K562 (cell line): ENCODE measurements around the gene KIF19. TPM values are rescaled to one million over a fixed set of nuclear protein-coding genes. Genes with fewer than 3 reads are reported as not detected.

Experiments used
- ATAC-seq: fragments of 200-7000 bp; cut with Tn5 transposase; 3 replicates; pipeline ENCODE4 v1.9.1; 2020; ENCODE audit warnings: moderate library complexity
- BruUV-seq: library from RNA; stranded (reverse); fragments of 400-500 nt; replicated peaks from 2 replicates; lab custom pipeline; 2021; lab: Mats Ljungman, UMichigan
- CTCF ChIA-PET: fragments of 300-600 bp; formaldehyde crosslinking; extraction: SDS; loops from one replicate; lab custom pipeline; 2021; ENCODE audit warnings: low intra/inter-chr PET ratio; lab: Yijun Ruan, JAX
- POLR2A ChIA-PET: fragments of 300-600, 350-650 bp; sonication (Branson Sonifier 250); formaldehyde crosslinking; extraction: SDS; loops from one replicate; lab custom pipeline; 2021; ENCODE audit warnings: antibody characterized with exemption, inconsistent platforms; lab: Yijun Ruan, JAX
- DNase-seq, 4 experiments: peaks; one replicate each; pipeline versions ENCODE4 v3.0.0 to v3.0.0-alpha.2; 2011 to 2018; ENCODE audit warnings: low spot score in 3 of 4, mixed read lengths in 3 of 4; ENCODE audit errors: extremely low read depth in 1 of 4
- FAIRE-seq: peaks from 2 replicates; lab custom pipeline; 2011; peaks lifted over from hg19 to GRCh38; lab: Jason Lieb, UNC
- H2AFZ ChIP-seq: 2 replicates; pipeline ENCODE4 v1.6.0; 2011; ENCODE audit warnings: low read depth, low read length, control low read depth, inconsistent platforms
- H3K27ac ChIP-seq: fragments of 200-600 bp; 3 replicates; pipeline ENCODE4 v1.8.0; 2011; ENCODE audit warnings: low read depth, mild to moderate bottlenecking, control low read depth, inconsistent platforms, low read length, moderate library complexity, mixed read lengths; ENCODE audit errors: extremely low read depth
- H3K27me3 ChIP-seq, 2 experiments: fragments of 300-600 bp in 1 of 2; 2 replicates in 1 of 2; 3 replicates in 1 of 2; pipeline versions ENCODE4 v1.6.0 to v1.8.0; 2011; ENCODE audit warnings: inconsistent platforms in 2 of 2, low read length in 2 of 2, mild to moderate bottlenecking in 1 of 2, mixed read lengths in 1 of 2, moderate library complexity in 1 of 2; ENCODE audit not compliant: control insufficient read depth in 2 of 2, insufficient read depth in 2 of 2
- H3K36me3 ChIP-seq: fragments of 300-600 bp; 3 replicates; pipeline ENCODE4 v1.8.0; 2011; ENCODE audit warnings: mild to moderate bottlenecking, low read length, inconsistent platforms; ENCODE audit not compliant: control insufficient read depth, insufficient read depth
- H3K4me1 ChIP-seq, 2 experiments: fragments of 200-600 bp in 1 of 2; replicated peaks in 1 of 2; 2 replicates in 1 of 2; 3 replicates in 1 of 2; pipeline versions ENCODE4 v1.5.1 to v1.8.0; 2011; ENCODE audit warnings: inconsistent platforms in 2 of 2, low read length in 2 of 2, mild to moderate bottlenecking in 1 of 2, mixed read lengths in 1 of 2, moderate library complexity in 1 of 2; ENCODE audit not compliant: control insufficient read depth in 2 of 2, insufficient read depth in 2 of 2
- H3K4me2 ChIP-seq: 2 replicates; pipeline ENCODE4 v1.6.1; 2011; ENCODE audit warnings: low read length, control low read depth, inconsistent platforms, mixed read lengths; ENCODE audit not compliant: insufficient read depth
- H3K4me3 ChIP-seq: fragments of 200-600 bp; sonication (generic), shearing (Covaris generic); 2 replicates; pipeline ENCODE4 v1.5.1; 2016; ENCODE audit warnings: control low read depth, inconsistent platforms
- H3K79me2 ChIP-seq: fragments of 200-600 bp; 3 replicates; pipeline ENCODE4 v1.8.0; 2011; ENCODE audit warnings: low read length, inconsistent platforms; ENCODE audit not compliant: control insufficient read depth, insufficient read depth
- H3K9ac ChIP-seq, 2 experiments: 2 replicates each; pipeline versions ENCODE4 v1.6.0 to v1.6.1; 2011; ENCODE audit warnings: low read depth in 2 of 2, low read length in 2 of 2, control low read depth in 1 of 2, inconsistent platforms in 1 of 2, mild to moderate bottlenecking in 1 of 2, mixed read lengths in 1 of 2; ENCODE audit not compliant: insufficient read depth in 1 of 2
- H3K9me1 ChIP-seq: one replicate; pipeline ENCODE4 v1.6.0; 2011; ENCODE audit warnings: inconsistent platforms, mild to moderate bottlenecking, low read length, moderate library complexity; ENCODE audit not compliant: control insufficient read depth, insufficient read depth
- H3K9me3 ChIP-seq: replicated peaks from 2 replicates; pipeline ENCODE4 v1.5.1; 2011; ENCODE audit warnings: low read depth, low read length, inconsistent platforms; ENCODE audit not compliant: control insufficient read depth, insufficient read depth
- H4K20me1 ChIP-seq: replicated peaks from 2 replicates; pipeline ENCODE4 v1.6.1; 2011; ENCODE audit warnings: low read length, inconsistent platforms, mixed read lengths; ENCODE audit not compliant: control insufficient read depth, insufficient read depth
- CCNT2 ChIP-seq: IDR thresholded peaks from 2 replicates; pipeline ENCODE4 v1.6.1; 2011; ENCODE audit warnings: borderline replicate concordance, low read depth, mild to moderate bottlenecking, moderate library complexity, mixed read lengths, low read length; ENCODE audit not compliant: insufficient read length; ENCODE audit errors: extremely low read depth
- CEBPG ChIP-seq, 3 experiments: fragments of 200-800 bp in 1 of 3; sonication (Bioruptor generic) in 1 of 3; sonication (generic) in 1 of 3; formaldehyde crosslinking in 1 of 3; IDR thresholded peaks in 2 of 3; conservative IDR thresholded peaks in 1 of 3; 2 replicates each; pipeline versions ENCODE4 v1.6.1 to v1.8.0; 2016 to 2022; ENCODE audit warnings: missing compliant biosample characterization in 2 of 3, missing genetic modification characterization in 2 of 3, mild to moderate bottlenecking in 1 of 3, missing genetic modification reagents in 1 of 3
- CREB1 ChIP-seq, 2 experiments: sonication (generic) in 1 of 2; formaldehyde crosslinking in 1 of 2; IDR thresholded peaks; 2 replicates each; pipeline versions ENCODE4 v1.6.1 to v1.8.0; 2012 to 2022; ENCODE audit warnings: inconsistent platforms in 1 of 2, mild to moderate bottlenecking in 1 of 2, missing genetic modification reagents in 1 of 2, moderate library complexity in 1 of 2
- EGR1 ChIP-seq: fragments of 450-650 bp; conservative IDR thresholded peaks from 2 replicates; pipeline ENCODE4 v1.6.1; 2017; ENCODE audit warnings: mild to moderate bottlenecking
- GTF2F1 ChIP-seq: IDR thresholded peaks from 2 replicates; pipeline ENCODE4 v1.6.1; 2011; ENCODE audit warnings: low read depth, low read length, improper control_type of control experiment
- HNRNPLL ChIP-seq: fragments of 200-400 bp; formaldehyde crosslinking; IDR thresholded peaks from 2 replicates; pipeline ENCODE4 v1.6.1; 2017; ENCODE audit warnings: low read length, low read depth, mild to moderate bottlenecking; ENCODE audit not compliant: poor library complexity, severe bottlenecking
- KLF6 ChIP-seq: fragments of 250-450 bp; sonication (Bioruptor Pico); IDR thresholded peaks from 2 replicates; pipeline ENCODE4 v1.4.0; 2020; ENCODE audit warnings: mild to moderate bottlenecking, moderate library complexity, borderline replicate concordance
- NCOA1 ChIP-seq: fragments of 450-650 bp; IDR thresholded peaks from 2 replicates; pipeline ENCODE4 v1.6.1; 2016; ENCODE audit warnings: low read depth
- PHB2 ChIP-seq: fragments of 450-650 bp; IDR thresholded peaks from 2 replicates; pipeline ENCODE4 v1.6.1; 2017; ENCODE audit warnings: low read depth
- RBM15 ChIP-seq: fragments of 200-400 bp; formaldehyde crosslinking; IDR thresholded peaks from 2 replicates; pipeline ENCODE4 v1.6.1; 2018; ENCODE audit warnings: mild to moderate bottlenecking, low read length, moderate library complexity; ENCODE audit not compliant: insufficient read depth
- SAP30 ChIP-seq: fragments of 200-600 bp; sonication (generic); IDR thresholded peaks from 2 replicates; pipeline ENCODE4 v1.6.1; 2012; ENCODE audit warnings: borderline replicate concordance, low read depth, mild to moderate bottlenecking, moderate library complexity, low read length, control low read depth, inconsistent platforms; ENCODE audit not compliant: insufficient read depth, poor library complexity, severe bottlenecking
- SIN3A ChIP-seq, 2 experiments: fragments of 150-350 bp in 1 of 2; IDR thresholded peaks; 2 replicates each; pipeline ENCODE4 v1.6.1; 2011 to 2016; ENCODE audit warnings: borderline replicate concordance in 2 of 2, low read depth in 2 of 2, low read length in 2 of 2, mild to moderate bottlenecking in 2 of 2, moderate library complexity in 2 of 2; ENCODE audit not compliant: control insufficient read depth in 1 of 2
- STAG1 ChIP-seq: sonication (generic); formaldehyde crosslinking; IDR thresholded peaks from 2 replicates; pipeline ENCODE4 v1.5.0; 2020; ENCODE audit warnings: missing genetic modification reagents, borderline replicate concordance
- TBL1XR1 ChIP-seq, 2 experiments: IDR thresholded peaks; 2 replicates each; pipeline ENCODE4 v1.6.1; 2012; ENCODE audit warnings: improper control_type of control experiment in 2 of 2, low read length in 2 of 2, mild to moderate bottlenecking in 1 of 2
- TCFL5 ChIP-seq: fragments of 250-450 bp; sonication (Bioruptor Pico); conservative IDR thresholded peaks from 2 replicates; pipeline ENCODE4 v1.6.1; 2021; ENCODE audit warnings: mild to moderate bottlenecking, moderate library complexity, matching md5 sums
- WGBS: fragments of 100-300 bp; shearing (Covaris generic); methylation state at CpG from one replicate; pipeline ENCODE4 v1.1.6; 2016; ENCODE audit warnings: low coverage, mixed read lengths; ENCODE audit not compliant: insufficient coverage; ENCODE audit errors: missing lambda C conversion rate; 5-methylcytosine and 5-hydroxymethylcytosine counted together
- in situ Hi-C: fragments of 300-500 bp; cut with MboI; formaldehyde crosslinking; loops from 4 replicates; pipeline ENCODE4 v1.15.0; 2018; ENCODE audit warnings: inconsistent platforms, mixed read lengths
- intact Hi-C: fragments of 100-400 bp; cut with micrococcal nuclease; formaldehyde crosslinking; loops from 2 replicates; pipeline ENCODE4 v1.14.2; 2022
- polyA plus RNA-seq, 8 experiments: library from polyadenylated mRNA; depleted of rRNA in 4 of 8; stranded (reverse) in 5 of 8; unstranded in 3 of 8; fragments of >200 nt; fragmentation: Nextera tagmentation in 2 of 8; fragmentation: Illumina TruSeq in 1 of 8; extraction: Ambion mirVana in 2 of 8; extraction: Trizol in 1 of 8; gene quantifications; 2 replicates each; pipeline versions ENCODE4 v1.2.1 to v1.2.3, GENCODE V29; 2011 to 2014; ENCODE audit warnings: inconsistent platforms in 1 of 8, missing spikeins in 1 of 8
- total RNA-seq, 7 experiments: library from RNA; depleted of rRNA in 6 of 7; stranded (reverse); fragments of >200 nt in 6 of 7; fragmentation: Illumina TruSeq in 2 of 7; extraction: Trizol in 2 of 7; gene quantifications; 2 replicates each; pipeline versions ENCODE4 v1.2.1 to v1.2.3, GENCODE V29; 2011 to 2021; ENCODE audit warnings: low replicate concordance in 1 of 7

KIF19 gene
- total and polyA plus RNA-seq, 9 of the 15 experiments (the other 6 are each of a cell fraction or from before 2014, with no cell fraction given): 0.10 TPM; not detected in 8

DNA sequence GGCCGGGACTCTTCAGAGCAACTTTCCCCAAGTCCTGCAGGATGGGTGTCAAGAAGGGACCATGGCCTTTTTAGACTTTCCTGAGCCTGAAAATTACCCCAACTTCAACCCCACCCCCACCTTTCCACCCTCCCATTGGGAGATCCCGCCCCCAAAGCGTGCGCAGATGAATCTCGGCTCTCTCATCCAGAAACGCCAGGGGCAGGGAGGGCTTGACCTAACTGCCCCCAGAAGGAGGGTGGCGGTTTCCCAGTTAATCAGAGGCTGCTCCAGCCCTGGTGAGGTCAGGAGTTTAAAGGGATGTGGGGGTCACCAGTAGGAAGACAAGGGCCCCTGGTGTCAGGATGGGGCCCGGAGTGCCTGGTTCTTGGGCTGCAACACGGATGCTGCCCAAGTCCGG lies 480 bp downstream of the KIF19 start:
- FAIRE-seq (no peak), ATAC-seq (no peak; the same call in 2 of the 3 replicates), DNase-seq (peak in 2 of 4 experiments; percentile 46 to 48)
- Histone ChIP-seq H3K4me2 (peak overlapping the region; percentile 46; the same call in 1 of the 2 replicates), H3K79me2 (no peaks in the 10 kb centered on the region), H3K9ac (peak overlapping the region in 1 of 2 experiments; percentile 79; a peak in 1 of 4 replicates), H3K4me1 (peaks cover 0 to 23% of the 10 kb centered on the region in 2 experiments; a peak in 3 of 5 replicates), H3K27me3 (peaks cover 20 to 33% of the 10 kb centered on the region in 2 experiments), H2AFZ (peak overlapping the region; percentile 56), H3K9me1 (no peaks in the 10 kb centered on the region), H4K20me1 (no peaks in the 10 kb centered on the region; the same call in 1 of the 2 replicates), H3K27ac (no peak overlapping the region), H3K9me3 (0 out of 2 replicates have a peak, but pooled peaks cover 2% of the 10 kb centered on the region), H3K36me3 (no peaks in the 10 kb centered on the region), H3K4me3 (no peak overlapping the region)
- in situ Hi-C loops (no loop called here), intact Hi-C loops (no loop called here)
- ChIA-PET CTCF (no interaction called here), POLR2A (no interaction called here)
- WGBS: 28% methylated on average over 8 of the region's 10 CpGs
- no TSS peak for BruUV-seq
- no peak for TF ChIP-seq STAG1
- no peak for TF ChIP-seq KLF6 (CRISPR knock-in tag)
- TF ChIP-seq HNRNPLL: no peak
- TF ChIP-seq GTF2F1: no peak
- no peak for TF ChIP-seq TBL1XR1 (IDR thresholded peaks at IDR 0.05; ENCODE audit: low read length in 2 of 2)
- TF ChIP-seq SAP30: no peak
- no peak for TF ChIP-seq CEBPG (CRISPR knock-in tag; IDR thresholded peaks at IDR 0.05)
- no peak for TF ChIP-seq CEBPG (tag; conservative IDR thresholded peaks at IDR 0.05 in 1 of 2, IDR thresholded peaks at IDR 0.05 in 1 of 2)
- TF ChIP-seq NCOA1: no peak
- TF ChIP-seq SIN3A (IDR thresholded peaks at IDR 0.05; ENCODE audit: borderline replicate concordance in 2 of 2, control insufficient read depth in 1 of 2, low read depth in 2 of 2, low read length in 2 of 2): no peak
- no peak for TF ChIP-seq CCNT2
- TF ChIP-seq EGR1: no peak
- no peak for TF ChIP-seq PHB2
- TF ChIP-seq RBM15: no peak
- no peak for TF ChIP-seq CREB1 (IDR thresholded peaks at IDR 0.05)
- TF ChIP-seq CREB1 (CRISPR knock-in tag; IDR thresholded peaks at IDR 0.05): no peak
- no peak for TF ChIP-seq TCFL5 (CRISPR knock-in tag)
- TF ChIP-seq, all 486 proteins: peak for 0
